HEK293 (cell line): ENCODE measurements around the gene CDX1.

Experiments
- CTCF ChIA-PET: fragments of 350-600 bp; formaldehyde crosslinking; extraction: SDS; loops from one replicate; lab custom pipeline; 2021; ENCODE audit warnings: antibody characterized with exemption; lab: Yijun Ruan, JAX
- POLR2A ChIA-PET: fragments of 300-600 bp; formaldehyde crosslinking; extraction: SDS; loops from one replicate; lab custom pipeline; 2020; ENCODE audit warnings: antibody characterized with exemption, inconsistent platforms; lab: Yijun Ruan, JAX
- H3K27ac ChIP-seq: fragments of 200-500 bp; sonication (Bioruptor generic); 2 replicates; pipeline ENCODE4 v1.5.1; 2014; ENCODE audit warnings: low read depth, low read length, control low read depth, inconsistent platforms; ENCODE audit errors: extremely low read depth
- H3K36me3 ChIP-seq, 2 experiments: fragments of 200-500 bp in 1 of 2; sonication (Bioruptor generic) in 1 of 2; 1 replicate in 1 of 2; 2 replicates in 1 of 2; pipeline ENCODE4 v1.5.1; 2014 to 2017; ENCODE audit warnings: inconsistent platforms in 2 of 2, low read length in 2 of 2; ENCODE audit not compliant: control insufficient read depth in 2 of 2, insufficient read depth in 1 of 2
- H3K4me1 ChIP-seq: fragments of 200-500 bp; sonication (Bioruptor generic); 2 replicates; pipeline ENCODE4 v1.5.1; 2014; ENCODE audit warnings: mild to moderate bottlenecking, low read length, inconsistent platforms; ENCODE audit not compliant: control insufficient read depth, insufficient read depth
- H3K4me3 ChIP-seq: 2 replicates; pipeline ENCODE4 v1.5.1; 2011; ENCODE audit warnings: low read depth, mild to moderate bottlenecking, control low read depth, low read length, moderate library complexity
- H3K9me3 ChIP-seq: fragments of 200-500 bp; sonication (Bioruptor generic); 2 replicates; pipeline ENCODE4 v1.5.1; 2014; ENCODE audit warnings: low read depth, low read length, inconsistent platforms; ENCODE audit not compliant: control insufficient read depth, insufficient read depth
- GFI1B ChIP-seq: fragments of 450-650 bp; formaldehyde crosslinking; IDR thresholded peaks from 2 replicates; pipeline ENCODE4 v1.5.1; 2016; ENCODE audit warnings: missing biosample characterization, missing genetic modification characterization
- GLI2 ChIP-seq: fragments of 450-650 bp; formaldehyde crosslinking; IDR thresholded peaks from 2 replicates; pipeline ENCODE4; 2017; ENCODE audit warnings: missing biosample characterization, missing genetic modification characterization, low read depth, borderline replicate concordance
- KLF10 ChIP-seq: fragments of 450-650 bp; IDR thresholded peaks from 2 replicates; pipeline ENCODE4 v1.5.1; 2018; ENCODE audit warnings: missing biosample characterization, mild to moderate bottlenecking, missing genetic modification characterization
- KLF16 ChIP-seq: fragments of 450-650 bp; formaldehyde crosslinking; IDR thresholded peaks from 2 replicates; pipeline ENCODE4 v1.5.1; 2017; ENCODE audit warnings: missing biosample characterization, missing genetic modification characterization
- MEIS1 ChIP-seq: sonication (generic); formaldehyde crosslinking; IDR thresholded peaks from 2 replicates; pipeline ENCODE4 v1.8.1; 2022; ENCODE audit warnings: missing genetic modification reagents, mild to moderate bottlenecking, borderline replicate concordance
- MYNN ChIP-seq: fragments of 450-650 bp; formaldehyde crosslinking; IDR thresholded peaks from 2 replicates; pipeline ENCODE4 v1.5.1; 2016; ENCODE audit warnings: missing biosample characterization, missing genetic modification characterization, borderline replicate concordance
- TCF7L2 ChIP-seq: IDR thresholded peaks from 2 replicates; pipeline ENCODE4 v1.6.1; 2011; ENCODE audit warnings: low read depth, mild to moderate bottlenecking, inconsistent platforms, low read length, moderate library complexity, borderline replicate concordance
- ZNF155 ChIP-seq: fragments of 450-650 bp; formaldehyde crosslinking; IDR thresholded peaks from 2 replicates; pipeline ENCODE4 v1.5.1; 2016; ENCODE audit warnings: missing biosample characterization, missing genetic modification characterization
- ZNF426 ChIP-seq: fragments of 450-650 bp; formaldehyde crosslinking; IDR thresholded peaks from 2 replicates; pipeline ENCODE4 v1.5.1; 2017; ENCODE audit warnings: missing biosample characterization, missing genetic modification characterization, mild to moderate bottlenecking, inconsistent platforms, moderate library complexity
- ZNF521 ChIP-seq: fragments of 450-650 bp; formaldehyde crosslinking; IDR thresholded peaks from 2 replicates; pipeline ENCODE4 v1.5.1; 2017; ENCODE audit warnings: missing biosample characterization, mild to moderate bottlenecking, missing genetic modification characterization
- ZNF544 ChIP-seq: fragments of 450-650 bp; formaldehyde crosslinking; IDR thresholded peaks from 2 replicates; pipeline ENCODE4 v1.5.0; 2017; ENCODE audit warnings: missing biosample characterization, missing genetic modification characterization
- ZNF558 ChIP-seq: fragments of 450-650 bp; formaldehyde crosslinking; IDR thresholded peaks from 2 replicates; pipeline ENCODE4 v1.5.1; 2016; ENCODE audit warnings: missing biosample characterization, missing genetic modification characterization
- ZNF658 ChIP-seq: fragments of 450-650 bp; formaldehyde crosslinking; IDR thresholded peaks from 2 replicates; pipeline ENCODE4; 2016; ENCODE audit warnings: missing biosample characterization, missing genetic modification characterization
- ZNF777 ChIP-seq: fragments of 450-650 bp; formaldehyde crosslinking; IDR thresholded peaks from 2 replicates; pipeline ENCODE4 v1.5.1; 2017; ENCODE audit warnings: missing biosample characterization, missing genetic modification characterization, borderline replicate concordance
- ZNF785 ChIP-seq: fragments of 450-650 bp; formaldehyde crosslinking; IDR thresholded peaks from 2 replicates; pipeline ENCODE4 v1.5.1; 2016; ENCODE audit warnings: missing biosample characterization, missing genetic modification characterization
- TF ChIP-seq, protein P1 (sequence below): fragments of 450-650 bp; formaldehyde crosslinking; IDR thresholded peaks from 2 replicates; pipeline ENCODE4; 2016; ENCODE audit warnings: missing biosample characterization, missing genetic modification characterization
- TF ChIP-seq, protein P2 (sequence below): fragments of 450-650 bp; formaldehyde crosslinking; conservative IDR thresholded peaks from 2 replicates; pipeline ENCODE4 v1.5.1; 2016; ENCODE audit warnings: low read depth, missing biosample characterization, missing genetic modification characterization
- TF ChIP-seq, protein P3 (sequence below): fragments of 450-650 bp; formaldehyde crosslinking; conservative IDR thresholded peaks from 2 replicates; pipeline ENCODE4 v1.5.1; 2016; ENCODE audit warnings: low read depth, missing biosample characterization, missing genetic modification characterization
- TF ChIP-seq, protein P4 (sequence below): sonication (generic); formaldehyde crosslinking; IDR thresholded peaks from 2 replicates; pipeline ENCODE4 v1.8.1; 2022; ENCODE audit warnings: mild to moderate bottlenecking, moderate library complexity, missing genetic modification reagents
- TF ChIP-seq, protein P5 (sequence below): fragments of 450-650 bp; formaldehyde crosslinking; IDR thresholded peaks from 2 replicates; pipeline ENCODE4 v1.5.1; 2016; ENCODE audit warnings: missing biosample characterization, missing genetic modification characterization

CDX1 gene

DNA sequence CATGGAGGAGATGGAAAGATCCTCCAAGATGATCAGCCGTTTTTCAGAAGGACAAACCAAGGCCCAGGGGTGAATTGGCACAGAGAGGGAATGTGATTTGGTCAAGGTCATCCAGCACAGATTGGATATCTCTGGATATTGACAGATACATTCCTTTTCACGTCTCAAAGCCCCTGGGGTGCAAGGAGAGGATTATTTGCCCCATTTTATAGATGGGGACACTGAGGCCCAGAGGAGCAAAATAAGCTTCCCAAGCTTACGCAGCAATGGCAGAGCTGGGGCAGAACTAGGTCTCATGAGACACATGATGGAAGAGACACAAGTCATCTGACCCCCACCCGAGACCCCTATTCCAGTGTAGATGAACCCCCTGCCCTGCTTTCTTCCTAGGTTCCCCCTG, 10.0 kb upstream of the CDX1 start:
- ChIA-PET POLR2A (no interaction called here), CTCF (no interaction called here)
- Histone ChIP-seq H3K36me3 (no peaks in the 10 kb centered on the region), H3K9me3 (no peaks in the 10 kb centered on the region), H3K27ac (no peak overlapping the region), H3K4me1 (no peaks in the 10 kb centered on the region), H3K4me3 (no peak overlapping the region)
- no peak for TF ChIP-seq ZNF558
- TF ChIP-seq, protein P1, sequence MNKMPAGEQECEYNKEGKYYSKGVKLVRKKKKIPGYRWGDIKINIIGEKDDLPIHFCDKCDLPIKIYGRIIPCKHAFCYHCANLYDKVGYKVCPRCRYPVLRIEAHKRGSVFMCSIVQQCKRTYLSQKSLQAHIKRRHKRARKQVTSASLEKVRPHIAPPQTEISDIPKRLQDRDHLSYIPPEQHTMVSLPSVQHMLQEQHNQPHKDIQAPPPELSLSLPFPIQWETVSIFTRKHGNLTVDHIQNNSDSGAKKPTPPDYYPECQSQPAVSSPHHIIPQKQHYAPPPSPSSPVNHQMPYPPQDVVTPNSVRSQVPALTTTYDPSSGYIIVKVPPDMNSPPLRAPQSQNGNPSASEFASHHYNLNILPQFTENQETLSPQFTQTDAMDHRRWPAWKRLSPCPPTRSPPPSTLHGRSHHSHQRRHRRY (tag by site-specific recombination): no peak
- no peak for TF ChIP-seq GFI1B
- TF ChIP-seq ZNF658 (tag by site-specific recombination): no peak
- TF ChIP-seq ZNF777 (tag by site-specific recombination): no peak
- TF ChIP-seq ZNF544 (tag by site-specific recombination): no peak
- TF ChIP-seq MEIS1 (CRISPR knock-in tag): no peak
- TF ChIP-seq ZNF521: no peak
- TF ChIP-seq ZNF426 (tag by site-specific recombination): no peak
- TF ChIP-seq KLF16 (tag by site-specific recombination): no peak
- TF ChIP-seq GLI2 (tag by site-specific recombination): no peak
- TF ChIP-seq, protein P2, sequence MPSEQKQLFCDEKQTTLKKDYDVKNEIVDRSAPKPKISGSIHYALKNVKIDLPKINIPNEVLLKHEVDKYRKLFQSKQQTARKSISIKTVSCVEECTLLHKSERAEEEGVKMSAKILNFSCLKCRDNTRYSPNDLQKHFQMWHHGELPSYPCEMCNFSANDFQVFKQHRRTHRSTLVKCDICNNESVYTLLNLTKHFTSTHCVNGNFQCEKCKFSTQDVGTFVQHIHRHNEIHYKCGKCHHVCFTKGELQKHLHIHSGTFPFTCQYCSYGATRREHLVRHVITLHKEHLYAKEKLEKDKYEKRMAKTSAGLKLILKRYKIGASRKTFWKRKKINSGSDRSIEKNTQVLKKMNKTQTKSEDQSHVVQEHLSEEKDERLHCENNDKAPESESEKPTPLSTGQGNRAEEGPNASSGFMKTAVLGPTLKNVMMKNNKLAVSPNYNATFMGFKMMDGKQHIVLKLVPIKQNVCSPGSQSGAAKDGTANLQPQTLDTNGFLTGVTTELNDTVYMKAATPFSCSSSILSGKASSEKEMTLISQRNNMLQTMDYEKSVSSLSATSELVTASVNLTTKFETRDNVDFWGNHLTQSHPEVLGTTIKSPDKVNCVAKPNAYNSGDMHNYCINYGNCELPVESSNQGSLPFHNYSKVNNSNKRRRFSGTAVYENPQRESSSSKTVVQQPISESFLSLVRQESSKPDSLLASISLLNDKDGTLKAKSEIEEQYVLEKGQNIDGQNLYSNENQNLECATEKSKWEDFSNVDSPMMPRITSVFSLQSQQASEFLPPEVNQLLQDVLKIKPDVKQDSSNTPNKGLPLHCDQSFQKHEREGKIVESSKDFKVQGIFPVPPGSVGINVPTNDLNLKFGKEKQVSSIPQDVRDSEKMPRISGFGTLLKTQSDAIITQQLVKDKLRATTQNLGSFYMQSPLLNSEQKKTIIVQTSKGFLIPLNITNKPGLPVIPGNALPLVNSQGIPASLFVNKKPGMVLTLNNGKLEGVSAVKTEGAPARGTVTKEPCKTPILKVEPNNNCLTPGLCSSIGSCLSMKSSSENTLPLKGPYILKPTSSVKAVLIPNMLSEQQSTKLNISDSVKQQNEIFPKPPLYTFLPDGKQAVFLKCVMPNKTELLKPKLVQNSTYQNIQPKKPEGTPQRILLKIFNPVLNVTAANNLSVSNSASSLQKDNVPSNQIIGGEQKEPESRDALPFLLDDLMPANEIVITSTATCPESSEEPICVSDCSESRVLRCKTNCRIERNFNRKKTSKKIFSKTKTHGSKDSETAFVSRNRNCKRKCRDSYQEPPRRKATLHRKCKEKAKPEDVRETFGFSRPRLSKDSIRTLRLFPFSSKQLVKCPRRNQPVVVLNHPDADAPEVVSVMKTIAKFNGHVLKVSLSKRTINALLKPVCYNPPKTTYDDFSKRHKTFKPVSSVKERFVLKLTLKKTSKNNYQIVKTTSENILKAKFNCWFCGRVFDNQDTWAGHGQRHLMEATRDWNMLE (tag by site-specific recombination): no peak
- TF ChIP-seq, protein P3, sequence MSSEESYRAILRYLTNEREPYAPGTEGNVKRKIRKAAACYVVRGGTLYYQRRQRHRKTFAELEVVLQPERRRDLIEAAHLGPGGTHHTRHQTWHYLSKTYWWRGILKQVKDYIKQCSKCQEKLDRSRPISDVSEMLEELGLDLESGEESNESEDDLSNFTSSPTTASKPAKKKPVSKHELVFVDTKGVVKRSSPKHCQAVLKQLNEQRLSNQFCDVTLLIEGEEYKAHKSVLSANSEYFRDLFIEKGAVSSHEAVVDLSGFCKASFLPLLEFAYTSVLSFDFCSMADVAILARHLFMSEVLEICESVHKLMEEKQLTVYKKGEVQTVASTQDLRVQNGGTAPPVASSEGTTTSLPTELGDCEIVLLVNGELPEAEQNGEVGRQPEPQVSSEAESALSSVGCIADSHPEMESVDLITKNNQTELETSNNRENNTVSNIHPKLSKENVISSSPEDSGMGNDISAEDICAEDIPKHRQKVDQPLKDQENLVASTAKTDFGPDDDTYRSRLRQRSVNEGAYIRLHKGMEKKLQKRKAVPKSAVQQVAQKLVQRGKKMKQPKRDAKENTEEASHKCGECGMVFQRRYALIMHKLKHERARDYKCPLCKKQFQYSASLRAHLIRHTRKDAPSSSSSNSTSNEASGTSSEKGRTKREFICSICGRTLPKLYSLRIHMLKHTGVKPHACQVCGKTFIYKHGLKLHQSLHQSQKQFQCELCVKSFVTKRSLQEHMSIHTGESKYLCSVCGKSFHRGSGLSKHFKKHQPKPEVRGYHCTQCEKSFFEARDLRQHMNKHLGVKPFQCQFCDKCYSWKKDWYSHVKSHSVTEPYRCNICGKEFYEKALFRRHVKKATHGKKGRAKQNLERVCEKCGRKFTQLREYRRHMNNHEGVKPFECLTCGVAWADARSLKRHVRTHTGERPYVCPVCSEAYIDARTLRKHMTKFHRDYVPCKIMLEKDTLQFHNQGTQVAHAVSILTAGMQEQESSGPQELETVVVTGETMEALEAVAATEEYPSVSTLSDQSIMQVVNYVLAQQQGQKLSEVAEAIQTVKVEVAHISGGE (tag by site-specific recombination): no peak
- no peak for TF ChIP-seq ZNF785 (tag by site-specific recombination)
- no peak for TF ChIP-seq ZNF155
- TF ChIP-seq, protein P4, sequence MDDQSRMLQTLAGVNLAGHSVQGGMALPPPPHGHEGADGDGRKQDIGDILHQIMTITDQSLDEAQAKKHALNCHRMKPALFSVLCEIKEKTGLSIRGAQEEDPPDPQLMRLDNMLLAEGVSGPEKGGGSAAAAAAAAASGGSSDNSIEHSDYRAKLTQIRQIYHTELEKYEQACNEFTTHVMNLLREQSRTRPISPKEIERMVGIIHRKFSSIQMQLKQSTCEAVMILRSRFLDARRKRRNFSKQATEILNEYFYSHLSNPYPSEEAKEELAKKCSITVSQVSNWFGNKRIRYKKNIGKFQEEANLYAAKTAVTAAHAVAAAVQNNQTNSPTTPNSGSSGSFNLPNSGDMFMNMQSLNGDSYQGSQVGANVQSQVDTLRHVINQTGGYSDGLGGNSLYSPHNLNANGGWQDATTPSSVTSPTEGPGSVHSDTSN: no peak
- TF ChIP-seq, protein P5, sequence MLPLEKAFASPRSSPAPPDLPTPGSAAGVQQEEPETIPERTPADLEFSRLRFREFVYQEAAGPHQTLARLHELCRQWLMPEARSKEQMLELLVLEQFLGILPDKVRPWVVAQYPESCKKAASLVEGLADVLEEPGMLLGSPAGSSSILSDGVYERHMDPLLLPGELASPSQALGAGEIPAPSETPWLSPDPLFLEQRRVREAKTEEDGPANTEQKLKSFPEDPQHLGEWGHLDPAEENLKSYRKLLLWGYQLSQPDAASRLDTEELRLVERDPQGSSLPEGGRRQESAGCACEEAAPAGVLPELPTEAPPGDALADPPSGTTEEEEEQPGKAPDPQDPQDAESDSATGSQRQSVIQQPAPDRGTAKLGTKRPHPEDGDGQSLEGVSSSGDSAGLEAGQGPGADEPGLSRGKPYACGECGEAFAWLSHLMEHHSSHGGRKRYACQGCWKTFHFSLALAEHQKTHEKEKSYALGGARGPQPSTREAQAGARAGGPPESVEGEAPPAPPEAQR: no peak
- no peak for TF ChIP-seq KLF10 (tag by site-specific recombination)
- TF ChIP-seq MYNN (tag by site-specific recombination): no peak
- no peak for TF ChIP-seq TCF7L2
